Stromal cell of bone marrow (primary cell): Measurements from ENCODE around the gene FAAP100.

Experiments
- DNase-seq: peaks from one replicate; pipeline ENCODE4 v3.0.0-alpha.2; 2012; ENCODE audit warnings: low read depth

FAAP100 gene

GRCh38 chr17:81511804-81512561 is 40.2 kb downstream of the FAAP100 start:
- no peak for DNase-seq

GRCh38 chr17:81511554-81511803 is 40.7 kb downstream of the FAAP100 start:
- DNase-seq, result no peak

GRCh38 chr17:81510785-81511553 is 41.2 kb downstream of the FAAP100 start:
- DNase-seq, result no peak

- no peak for DNase-seq
These were observed 42.0 kb downstream of the FAAP100 start for GRCh38 chr17:81509972-81510784.

GRCh38 chr17:81509207-81509971 is 42.8 kb downstream of the FAAP100 start:
- no peak for DNase-seq

- no peak for DNase-seq
These were observed 43.4 kb downstream of the FAAP100 start for GRCh38 chr17:81508639-81509206.

- DNase-seq, result no peak
These were observed 48.5 kb downstream of the FAAP100 start for GRCh38 chr17:81503619-81504018.

- DNase-seq, result no peak
These were observed 49.6 kb downstream of the FAAP100 start for GRCh38 chr17:81502471-81503017.

- DNase-seq, result no peak
These were observed 52.1 kb downstream of the FAAP100 start for GRCh38 chr17:81500047-81500446.

- no peak for DNase-seq
These were observed 52.6 kb downstream of the FAAP100 start for GRCh38 chr17:81499601-81499970.

- DNase-seq, result no peak
These were observed 53.1 kb downstream of the FAAP100 start for GRCh38 chr17:81498953-81499600.

- no peak for DNase-seq
These were observed 57.4 kb downstream of the FAAP100 start for GRCh38 chr17:81494626-81495377.

GRCh38 chr17:81493198-81494038 is 58.7 kb downstream of the FAAP100 start:
- DNase-seq, result no peak

- no peak for DNase-seq
These were observed 59.4 kb downstream of the FAAP100 start for GRCh38 chr17:81492706-81493105.

- DNase-seq, result no peak
These were observed 60.0 kb downstream of the FAAP100 start for GRCh38 chr17:81492202-81492601.

- no peak for DNase-seq
These were observed 60.4 kb downstream of the FAAP100 start for GRCh38 chr17:81491761-81492160.

- DNase-seq, result no peak
These were observed 61.0 kb downstream of the FAAP100 start for GRCh38 chr17:81491181-81491581.

- no peak for DNase-seq
These were observed 61.9 kb downstream of the FAAP100 start for GRCh38 chr17:81489998-81490992.
